Gastroesophageal sphincter (tissue), 4 donors: ENCODE results near the gene RBM15B. TPM values are rescaled to one million over a fixed set of nuclear protein-coding genes. Genes with fewer than 3 reads are reported as not detected.

ENCODE experiments used
- ATAC-seq: fragments of 150-250 bp; one replicate; pipeline ENCODE4 v1.9.1; 2016; ENCODE audit warnings: mild to moderate bottlenecking, moderate library complexity
- H3K27ac ChIP-seq, 4 donors: fragments of 200-600 bp; sonication (generic) in 3 of 4; 1 replicate in 3 of 4; 2 replicates in 1 of 4; pipeline ENCODE4 v1.5.1; 2016 to 2019
- H3K27me3 ChIP-seq: fragments of 200-600 bp; sonication (generic); one replicate; pipeline ENCODE4 v1.5.1; 2019
- H3K36me3 ChIP-seq, 2 donors: fragments of 200-600 bp; sonication (generic); one replicate each; pipeline ENCODE4 v1.5.1; 2019; ENCODE audit warnings: control low read depth in 1 of 2
- H3K4me1 ChIP-seq, 3 donors: fragments of 200-600 bp; sonication (generic); 1 replicate in 2 of 3; 2 replicates in 1 of 3; pipeline ENCODE4 v1.5.1; 2016 to 2019; ENCODE audit warnings: control low read depth in 2 of 3
- H3K4me3 ChIP-seq, 2 donors: fragments of 200-600 bp; sonication (generic); one replicate each; pipeline ENCODE4 v1.5.1; 2019; ENCODE audit warnings: mild to moderate bottlenecking in 1 of 2, moderate library complexity in 1 of 2
- H3K9me3 ChIP-seq, 3 donors: fragments of 200-600 bp; sonication (generic); one replicate each; pipeline ENCODE4 v1.5.1; 2017 to 2019; ENCODE audit warnings: control low read depth in 2 of 3
- CTCF ChIP-seq, 4 experiments: fragments of 200-600 bp in 2 of 4; fragments of 450-650 bp in 2 of 4; sonication (generic) in 1 of 4; IDR thresholded peaks; one replicate each; pipeline ENCODE4 v1.5.1; 2017 to 2019; ENCODE audit warnings: antibody characterized with exemption in 4 of 4, mild to moderate bottlenecking in 2 of 4, moderate library complexity in 2 of 4
- EP300 ChIP-seq: sonication (generic); formaldehyde crosslinking; IDR thresholded peaks from one replicate; pipeline ENCODE4 v1.6.1; 2017; ENCODE audit warnings: antibody characterized with exemption, mild to moderate bottlenecking
- POLR2A ChIP-seq, 2 donors: fragments of 450-650 bp; IDR thresholded peaks; one replicate each; pipeline ENCODE4 v1.6.1; 2017; ENCODE audit warnings: antibody characterized with exemption in 2 of 2, mild to moderate bottlenecking in 2 of 2, moderate library complexity in 1 of 2
- POLR2AphosphoS5 ChIP-seq: sonication (generic); formaldehyde crosslinking; IDR thresholded peaks from one replicate; pipeline ENCODE4 v1.6.1; 2017; ENCODE audit warnings: antibody characterized with exemption
- WGBS, 2 donors: methylation state at CpG; one replicate each; pipeline ENCODE4 v1.1.5; 2018; ENCODE audit warnings: low coverage in 1 of 2; 5-methylcytosine and 5-hydroxymethylcytosine counted together
- total RNA-seq, 4 donors: library from RNA; depleted of rRNA; stranded (reverse); fragments of >200 nt; gene quantifications; one replicate each; pipeline ENCODE4 v1.1.0, GENCODE V29; 2016

Gene RBM15B
- total RNA-seq, 4 donors from 2014 or later: 28.5 to 51.1 (median 32.7) TPM

- 81 to 96% methylated on average over 3 of the region's 3 CpGs for WGBS, 2 donors
- Histone ChIP-seq H3K4me3 (no peak overlapping the region), H3K9me3 (no peaks in the 10 kb centered on the region), H3K36me3 (peaks cover 0 to 99% of the 10 kb centered on the region in 2 donors), H3K4me1 (no peaks in the 10 kb centered on the region), H3K27ac (no peak overlapping the region), H3K27me3 (no peaks in the 10 kb centered on the region)
- no peak for ATAC-seq
- TF ChIP-seq POLR2AphosphoS5 (no peak), CTCF (IDR thresholded peaks at IDR 0.05) (no peak), EP300 (no peak), POLR2A (IDR thresholded peaks at IDR 0.05) (no peak)
Observed at GRCh38 chr3:51422211-51422610, 31.1 kb downstream of the RBM15B start.

GRCh38 chr3:51426921-51427320, 35.8 kb downstream of the RBM15B start:
- no peaks in the 10 kb centered on the region for H3K9me3 ChIP-seq
- no peak overlapping the region for H3K27ac ChIP-seq
- H3K27me3 ChIP-seq: no peaks in the 10 kb centered on the region
- no peak overlapping the region for H3K4me3 ChIP-seq
- H3K36me3 ChIP-seq: peaks cover 0 to 98% of the 10 kb centered on the region in 2 donors
- ATAC-seq: no peak
- H3K4me1 ChIP-seq: no peaks in the 10 kb centered on the region
- TF ChIP-seq POLR2A (IDR thresholded peaks at IDR 0.05): no peak
- 72 to 78% methylated on average over 4 of the region's 4 CpGs for WGBS, 2 donors

- no peak for TF ChIP-seq EP300
- no peak for TF ChIP-seq POLR2A (IDR thresholded peaks at IDR 0.05)
- no peak for TF ChIP-seq POLR2AphosphoS5
- no peak for TF ChIP-seq CTCF (IDR thresholded peaks at IDR 0.05)
- Histone ChIP-seq H3K4me1 (peaks cover 0 to under 1% (median 0%) of the 10 kb centered on the region in 3 donors), H3K4me3 (no peak overlapping the region), H3K27me3 (no peaks in the 10 kb centered on the region), H3K27ac (no peak overlapping the region), H3K36me3 (peaks cover 2 to 98% of the 10 kb centered on the region in 2 donors), H3K9me3 (no peaks in the 10 kb centered on the region)
- ATAC-seq: no peak
- 86 to 94% methylated on average over 2 of the region's 3 CpGs for WGBS, 2 donors
Observed at GRCh38 chr3:51429138-51429537, 38.1 kb downstream of the RBM15B start.

- H3K9me3 ChIP-seq: no peaks in the 10 kb centered on the region
- peaks cover 2 to 85% of the 10 kb centered on the region in 2 donors for H3K36me3 ChIP-seq
- WGBS, 2 donors: 87 to 95% methylated on average over 4 to 5 of the region's 5 CpGs
- H3K4me3 ChIP-seq: no peak overlapping the region
- no peak overlapping the region for H3K27ac ChIP-seq
- peaks cover 0 to 7% (median 0%) of the 10 kb centered on the region in 3 donors for H3K4me1 ChIP-seq
- TF ChIP-seq POLR2AphosphoS5: no peak
- no peak for TF ChIP-seq EP300
- no peak for TF ChIP-seq POLR2A (IDR thresholded peaks at IDR 0.05)
- no peak for TF ChIP-seq CTCF (IDR thresholded peaks at IDR 0.05)
- no peak for ATAC-seq
- no peaks in the 10 kb centered on the region for H3K27me3 ChIP-seq
Observed at GRCh38 chr3:51434110-51434509, 43.0 kb downstream of the RBM15B start.

GRCh38 chr3:51434746-51435327, 43.8 kb downstream of the RBM15B start:
- Histone ChIP-seq H3K9me3 (no peaks in the 10 kb centered on the region), H3K36me3 (peaks cover 2 to 85% of the 10 kb centered on the region in 2 donors), H3K4me1 (peaks cover 0 to 7% (median 0%) of the 10 kb centered on the region in 3 donors), H3K27ac (no peak overlapping the region), H3K4me3 (no peak overlapping the region), H3K27me3 (no peaks in the 10 kb centered on the region)
- ATAC-seq: peak; percentile 80
- TF ChIP-seq POLR2AphosphoS5 (no peak), CTCF (IDR thresholded peaks at IDR 0.05) (peak in 3 of 4 experiments; percentile 26 to 59 (median 58))
